GM12878 (cell line): ENCODE data around the gene HELZ. TPM values are rescaled to one million over a fixed set of nuclear protein-coding genes. Genes with fewer than 3 reads are reported as not detected.
"Not testable (repeated sequence)": the region's sequence is repeated elsewhere in the genome, so short reads cannot be mapped to it uniquely, and the experiment has no call there.

ENCODE experiments used
- ATAC-seq: fragments of 200-7000 bp; cut with Tn5 transposase; 3 replicates; pipeline ENCODE4 v1.9.1; 2020; ENCODE audit warnings: mild to moderate bottlenecking, moderate library complexity
- BruUV-seq: library from RNA; stranded (reverse); fragments of 400-500 nt; replicated peaks from 2 replicates; lab custom pipeline; 2021; lab: Mats Ljungman, UMichigan
- CTCF ChIA-PET: fragments of 300-600 bp; sonication (Branson Sonifier 250); formaldehyde crosslinking; extraction: SDS; loops from one replicate; lab custom pipeline; 2021; ENCODE audit warnings: inconsistent platforms; lab: Yijun Ruan, JAX
- POLR2A ChIA-PET: fragments of 350-600 bp; formaldehyde crosslinking; extraction: SDS; loops from one replicate; lab custom pipeline; 2021; ENCODE audit warnings: inconsistent platforms; lab: Charles Lee
- RAD21 ChIA-PET: fragments of 300-600 bp; sonication (Branson Sonifier 250); formaldehyde crosslinking; loops from one replicate; lab custom pipeline; 2023; ENCODE audit warnings: antibody characterized with exemption; ENCODE audit not compliant: unreplicated experiment; lab: Charles Lee
- SMC1A ChIA-PET: fragments of 300-600 bp; sonication (Branson Sonifier 250); formaldehyde crosslinking; loops from one replicate; lab custom pipeline; 2023; ENCODE audit not compliant: unreplicated experiment, uncharacterized antibody; lab: Charles Lee
- DNase-seq: peaks from one replicate; pipeline ENCODE4 v3.0.0-alpha.2; 2011; ENCODE audit warnings: low read depth, low spot score
- FAIRE-seq: peaks from 3 replicates; lab custom pipeline; 2011; peaks lifted over from hg19 to GRCh38; lab: Jason Lieb, UNC
- H2AFZ ChIP-seq: 2 replicates; pipeline ENCODE4 v1.6.0; 2011; ENCODE audit warnings: low read depth, low read length, control low read depth; ENCODE audit not compliant: control insufficient read depth
- H3K27ac ChIP-seq: 2 replicates; pipeline ENCODE4 v1.5.1; 2011; ENCODE audit warnings: control low read depth; ENCODE audit not compliant: control insufficient read depth, insufficient read depth
- H3K27me3 ChIP-seq, 2 experiments: replicated peaks in 1 of 2; 2 replicates each; pipeline versions ENCODE4 v1.6.0 to v1.6.1; 2011; ENCODE audit warnings: low read length in 1 of 2; ENCODE audit not compliant: control insufficient read depth in 2 of 2, insufficient read depth in 2 of 2
- H3K36me3 ChIP-seq, 2 experiments: 2 replicates each; pipeline ENCODE4 v1.5.1; 2011; ENCODE audit warnings: low read length in 1 of 2; ENCODE audit not compliant: control insufficient read depth in 2 of 2, insufficient read depth in 2 of 2
- H3K4me1 ChIP-seq: 2 replicates; pipeline ENCODE4 v1.6.1; 2011; ENCODE audit warnings: mild to moderate bottlenecking, low read length, moderate library complexity, mixed read lengths; ENCODE audit not compliant: control insufficient read depth, insufficient read depth
- H3K4me2 ChIP-seq: 2 replicates; pipeline ENCODE4 v1.6.0; 2011; ENCODE audit warnings: control low read depth; ENCODE audit not compliant: control insufficient read depth, insufficient read depth
- H3K4me3 ChIP-seq: fragments of 200-600 bp; sonication (generic); 2 replicates; pipeline ENCODE4 v1.5.1; 2016
- H3K79me2 ChIP-seq: 2 replicates; pipeline ENCODE4 v1.6.0; 2011; ENCODE audit warnings: low read length; ENCODE audit not compliant: control insufficient read depth, insufficient read depth
- H3K9ac ChIP-seq: 2 replicates; pipeline ENCODE4 v1.8.0; 2011; ENCODE audit warnings: low read length, control low read depth, mixed read lengths; ENCODE audit not compliant: control insufficient read depth, insufficient read depth
- H3K9me3 ChIP-seq: replicated peaks from 3 replicates; pipeline ENCODE4 v1.5.1; 2011; ENCODE audit warnings: mild to moderate bottlenecking, low read length; ENCODE audit not compliant: control insufficient read depth, insufficient read depth
- H4K20me1 ChIP-seq: 2 replicates; pipeline ENCODE4 v1.6.0; 2011; ENCODE audit not compliant: control insufficient read depth, insufficient read depth
- KLF5 ChIP-seq: fragments of 450-650 bp; IDR thresholded peaks from 2 replicates; pipeline ENCODE4 v1.6.1; 2014; ENCODE audit warnings: mild to moderate bottlenecking; ENCODE audit not compliant: partially characterized antibody
- MYB ChIP-seq: fragments of 150-350 bp; IDR thresholded peaks from 2 replicates; pipeline ENCODE4 v1.6.1; 2014; ENCODE audit warnings: mild to moderate bottlenecking, low read depth, low read length, borderline replicate concordance
- RAD51 ChIP-seq: fragments of 450-650 bp; IDR thresholded peaks from 2 replicates; pipeline ENCODE4 v1.6.1; 2016; ENCODE audit warnings: moderate library complexity, mild to moderate bottlenecking, inconsistent platforms
- SP1 ChIP-seq: IDR thresholded peaks from one replicate; pipeline ENCODE4 v1.6.1; 2011; ENCODE audit warnings: low read depth, low read length
- STAT3 ChIP-seq: IDR thresholded peaks from 2 replicates; pipeline ENCODE4 v1.6.1; 2011; ENCODE audit warnings: low read depth, low read length, improper control_type of control experiment
- TCF12 ChIP-seq: IDR thresholded peaks from 2 replicates; pipeline ENCODE4 v1.6.1; 2011; ENCODE audit warnings: low read depth, mild to moderate bottlenecking, low read length
- WGBS: methylation state at CpG from one replicate; pipeline ENCODE4 v1.1.6; 2016; ENCODE audit warnings: low lambda C conversion rate; ENCODE audit not compliant: insufficient replicate concordance, insufficient coverage; ENCODE audit errors: missing lambda C conversion rate; 5-methylcytosine and 5-hydroxymethylcytosine counted together
- in situ Hi-C: fragments of 300-500 bp; cut with MboI; formaldehyde crosslinking; loops from 9 replicates; pipeline ENCODE4 v1.14.3; 2018; ENCODE audit warnings: mixed read lengths
- intact Hi-C: fragments of 100-400 bp; cut with micrococcal nuclease; formaldehyde crosslinking; loops from one replicate; pipeline ENCODE4 v1.14.2; 2022; ENCODE audit not compliant: unreplicated experiment
- polyA plus RNA-seq, 11 experiments: library from polyadenylated mRNA; depleted of rRNA in 4 of 11; unstranded in 6 of 11; stranded (reverse) in 5 of 11; fragments of >200 nt; fragmentation: Nextera tagmentation in 4 of 11; fragmentation: Illumina TruSeq in 1 of 11; extraction: Ambion mirVana in 4 of 11; extraction: Trizol in 1 of 11; gene quantifications; 1 replicate in 1 of 11; 2 replicates in 10 of 11; pipeline versions ENCODE4 v1.2.1 to v1.2.3, GENCODE V29; 2011 to 2016; ENCODE audit warnings: inconsistent platforms in 2 of 11, missing spikeins in 2 of 11, low read depth in 1 of 11
- total RNA-seq, 4 experiments: library from RNA; depleted of rRNA in 3 of 4; stranded (reverse); fragments of >200 nt in 3 of 4; fragmentation: Illumina TruSeq in 1 of 4; extraction: Trizol in 1 of 4; gene quantifications; 2 replicates each; pipeline versions ENCODE4 v1.2.1 to v1.2.3, GENCODE V29; 2013 to 2021
- TF ChIP-seq, protein P1 (sequence below): fragments of 450-650 bp; IDR thresholded peaks from 2 replicates; pipeline ENCODE4 v1.6.1; 2016; ENCODE audit warnings: mild to moderate bottlenecking
- TF ChIP-seq, protein P2 (sequence below): fragments of 450-650 bp; IDR thresholded peaks from 2 replicates; pipeline ENCODE4 v1.6.1; 2017; ENCODE audit warnings: mild to moderate bottlenecking

HELZ gene
- total and polyA plus RNA-seq, 10 of the 15 experiments (the other 5 are each of a cell fraction or from before 2014, with no cell fraction given): 1.5 to 36.8 (median 19.1) TPM

DNA sequence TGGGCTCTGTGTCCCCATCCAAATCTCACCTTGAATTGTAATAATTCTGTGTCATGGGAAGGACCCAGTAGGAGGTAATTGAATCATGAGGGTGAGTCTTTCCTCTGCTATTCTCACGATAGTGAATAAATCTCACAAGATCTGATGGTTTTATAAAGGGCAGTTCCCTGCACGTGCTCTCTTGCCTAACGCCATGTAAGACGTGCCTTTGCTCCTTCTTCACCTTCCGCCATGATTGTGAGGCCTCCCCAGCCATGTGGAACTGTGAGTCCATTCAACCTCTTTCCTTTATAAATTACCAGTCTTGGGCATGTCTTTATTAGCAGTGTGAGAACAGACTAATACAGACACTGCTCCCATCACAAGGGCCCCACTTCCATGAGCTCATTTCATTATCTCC is 203.9 kb downstream of the HELZ start:
- ATAC-seq, H3K4me3 ChIP-seq, FAIRE-seq, POLR2A ChIA-PET, H3K9ac ChIP-seq, H3K27me3 ChIP-seq, H4K20me1 ChIP-seq, H3K4me1 ChIP-seq, H3K4me2 ChIP-seq, H3K79me2 ChIP-seq, H2AFZ ChIP-seq, DNase-seq, H3K36me3 ChIP-seq, H3K9me3 ChIP-seq, intact Hi-C loops, in situ Hi-C loops, BruUV-seq, H3K27ac ChIP-seq: not testable (repeated sequence)
- ChIA-PET CTCF (interaction anchor here (3.0 kb wide), 1 partner anchor 41 kb away, joined by 9 read pairs; no protein-coding TSS in a partner anchor), SMC1A (interaction anchor here (0.9 kb wide), 1 partner anchor 326 kb away, joined by 3 read pairs; no protein-coding TSS in a partner anchor), RAD21 (interaction anchor here (1.8 to 2.1 kb wide), 2 partner anchors 11 to 40 kb away, joined by 4 to 14 read pairs; no protein-coding TSS in a partner anchor)
- 67% methylated on average over 5 of the region's 5 CpGs for WGBS

- no peaks in the 10 kb centered on the region for H3K27me3 ChIP-seq
- in situ Hi-C loops: no loop called here
- no peaks in the 10 kb centered on the region for H4K20me1 ChIP-seq
- BruUV-seq: no TSS peak
- no peak for TF ChIP-seq MYB
- TF ChIP-seq TCF12: no peak
- TF ChIP-seq KLF5: no peak
- TF ChIP-seq STAT3: no peak
- TF ChIP-seq SP1: no peak
- TF ChIP-seq, protein P1, sequence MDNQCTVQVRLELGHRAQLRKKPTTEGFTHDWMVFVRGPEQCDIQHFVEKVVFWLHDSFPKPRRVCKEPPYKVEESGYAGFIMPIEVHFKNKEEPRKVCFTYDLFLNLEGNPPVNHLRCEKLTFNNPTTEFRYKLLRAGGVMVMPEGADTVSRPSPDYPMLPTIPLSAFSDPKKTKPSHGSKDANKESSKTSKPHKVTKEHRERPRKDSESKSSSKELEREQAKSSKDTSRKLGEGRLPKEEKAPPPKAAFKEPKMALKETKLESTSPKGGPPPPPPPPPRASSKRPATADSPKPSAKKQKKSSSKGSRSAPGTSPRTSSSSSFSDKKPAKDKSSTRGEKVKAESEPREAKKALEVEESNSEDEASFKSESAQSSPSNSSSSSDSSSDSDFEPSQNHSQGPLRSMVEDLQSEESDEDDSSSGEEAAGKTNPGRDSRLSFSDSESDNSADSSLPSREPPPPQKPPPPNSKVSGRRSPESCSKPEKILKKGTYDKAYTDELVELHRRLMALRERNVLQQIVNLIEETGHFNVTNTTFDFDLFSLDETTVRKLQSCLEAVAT: no peak
- TF ChIP-seq, protein P2, sequence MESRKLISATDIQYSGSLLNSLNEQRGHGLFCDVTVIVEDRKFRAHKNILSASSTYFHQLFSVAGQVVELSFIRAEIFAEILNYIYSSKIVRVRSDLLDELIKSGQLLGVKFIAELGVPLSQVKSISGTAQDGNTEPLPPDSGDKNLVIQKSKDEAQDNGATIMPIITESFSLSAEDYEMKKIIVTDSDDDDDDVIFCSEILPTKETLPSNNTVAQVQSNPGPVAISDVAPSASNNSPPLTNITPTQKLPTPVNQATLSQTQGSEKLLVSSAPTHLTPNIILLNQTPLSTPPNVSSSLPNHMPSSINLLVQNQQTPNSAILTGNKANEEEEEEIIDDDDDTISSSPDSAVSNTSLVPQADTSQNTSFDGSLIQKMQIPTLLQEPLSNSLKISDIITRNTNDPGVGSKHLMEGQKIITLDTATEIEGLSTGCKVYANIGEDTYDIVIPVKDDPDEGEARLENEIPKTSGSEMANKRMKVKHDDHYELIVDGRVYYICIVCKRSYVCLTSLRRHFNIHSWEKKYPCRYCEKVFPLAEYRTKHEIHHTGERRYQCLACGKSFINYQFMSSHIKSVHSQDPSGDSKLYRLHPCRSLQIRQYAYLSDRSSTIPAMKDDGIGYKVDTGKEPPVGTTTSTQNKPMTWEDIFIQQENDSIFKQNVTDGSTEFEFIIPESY: no peak
- TF ChIP-seq RAD51: no peak
- intact Hi-C loops: no loop called here
- no peaks in the 10 kb centered on the region for H3K79me2 ChIP-seq
- no peak overlapping the region for H3K4me2 ChIP-seq
- H3K4me3 ChIP-seq: no peak overlapping the region
- no peak overlapping the region for H3K9ac ChIP-seq
- SMC1A ChIA-PET: no interaction called here
- 71% methylated on average over 6 of the region's 6 CpGs for WGBS
- CTCF ChIA-PET: no interaction called here
- peaks cover 10% of the 10 kb centered on the region for H3K4me1 ChIP-seq
- H2AFZ ChIP-seq: no peak overlapping the region
- DNase-seq: no peak
- RAD21 ChIA-PET: no interaction called here
- no peaks in the 10 kb centered on the region for H3K36me3 ChIP-seq
- no peak for FAIRE-seq
- H3K9me3 ChIP-seq: no peaks in the 10 kb centered on the region; the same call in 2 of the 3 replicates
- H3K27ac ChIP-seq: no peak overlapping the region
- ATAC-seq: no peak
- POLR2A ChIA-PET: no interaction called here
Observed at GRCh38 chr17:67040652-67041051, 204.3 kb downstream of the HELZ start.
